ENCODE results near the gene TTC21B.

The TTC21B gene

DNA sequence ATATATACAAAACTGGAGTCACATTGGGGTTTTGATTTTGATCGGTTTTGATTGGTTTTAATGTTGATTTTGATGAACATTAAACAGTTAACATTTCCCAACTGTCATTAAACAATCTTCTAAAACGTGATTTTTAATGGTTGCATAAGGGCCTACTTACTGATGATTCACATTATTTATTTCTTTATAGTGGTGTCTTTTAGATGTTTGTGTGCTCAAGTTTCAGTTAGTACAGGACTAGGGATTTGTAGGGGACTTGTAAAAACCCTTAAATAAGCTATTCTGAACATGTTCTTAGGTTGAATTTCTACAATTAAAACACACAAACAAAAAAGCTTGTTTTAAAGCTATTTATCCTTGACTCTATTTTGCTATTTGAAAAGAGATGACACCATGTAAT is 61.6 kb downstream of the TTC21B start:
- H3K4me3 ChIP-seq (ENCODE audit: severe bottlenecking): no peak overlapping the region
- no peak overlapping the region for H3K27ac ChIP-seq (ENCODE audit: poor library complexity, severe bottlenecking)
- H3K4me1 ChIP-seq (ENCODE audit: insufficient read depth, poor library complexity, severe bottlenecking): no peaks in the 10 kb centered on the region
- no peaks in the 10 kb centered on the region for H3K27me3 ChIP-seq (ENCODE audit: insufficient read depth, poor library complexity, severe bottlenecking)
- ATAC-seq (ENCODE audit: low read depth) (no peak), DNase-seq (ENCODE audit: low spot score) (no peak)
- H3K36me3 ChIP-seq (ENCODE audit: low read depth): peaks cover 43% of the 10 kb centered on the region
- H3K9me3 ChIP-seq (ENCODE audit: severe bottlenecking): no peaks in the 10 kb centered on the region
- TF ChIP-seq, protein P1, sequence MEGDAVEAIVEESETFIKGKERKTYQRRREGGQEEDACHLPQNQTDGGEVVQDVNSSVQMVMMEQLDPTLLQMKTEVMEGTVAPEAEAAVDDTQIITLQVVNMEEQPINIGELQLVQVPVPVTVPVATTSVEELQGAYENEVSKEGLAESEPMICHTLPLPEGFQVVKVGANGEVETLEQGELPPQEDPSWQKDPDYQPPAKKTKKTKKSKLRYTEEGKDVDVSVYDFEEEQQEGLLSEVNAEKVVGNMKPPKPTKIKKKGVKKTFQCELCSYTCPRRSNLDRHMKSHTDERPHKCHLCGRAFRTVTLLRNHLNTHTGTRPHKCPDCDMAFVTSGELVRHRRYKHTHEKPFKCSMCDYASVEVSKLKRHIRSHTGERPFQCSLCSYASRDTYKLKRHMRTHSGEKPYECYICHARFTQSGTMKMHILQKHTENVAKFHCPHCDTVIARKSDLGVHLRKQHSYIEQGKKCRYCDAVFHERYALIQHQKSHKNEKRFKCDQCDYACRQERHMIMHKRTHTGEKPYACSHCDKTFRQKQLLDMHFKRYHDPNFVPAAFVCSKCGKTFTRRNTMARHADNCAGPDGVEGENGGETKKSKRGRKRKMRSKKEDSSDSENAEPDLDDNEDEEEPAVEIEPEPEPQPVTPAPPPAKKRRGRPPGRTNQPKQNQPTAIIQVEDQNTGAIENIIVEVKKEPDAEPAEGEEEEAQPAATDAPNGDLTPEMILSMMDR (IDR thresholded peaks at IDR 0.05; ENCODE audit: poor library complexity, severe bottlenecking): no peak

DNA sequence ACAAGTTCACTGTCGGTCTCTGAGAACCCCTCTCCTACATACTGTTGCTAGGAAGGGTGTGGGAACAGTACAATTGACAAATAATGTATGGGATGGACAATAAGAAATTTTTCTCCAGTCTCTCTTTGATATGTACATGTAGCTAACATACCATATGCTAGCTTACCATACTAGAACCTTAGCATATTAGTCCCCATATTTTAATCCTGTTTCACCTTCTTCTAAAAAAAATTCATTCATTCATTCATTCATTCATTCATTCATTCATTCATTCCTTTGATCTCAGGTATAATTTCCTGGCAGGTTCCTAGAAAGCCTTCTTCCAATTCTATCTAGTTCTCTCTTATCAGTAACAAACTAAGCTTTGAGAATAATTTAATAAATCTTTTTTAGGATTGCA is 62.2 kb downstream of the TTC21B start:
- H3K27ac ChIP-seq (ENCODE audit: poor library complexity, severe bottlenecking): no peak overlapping the region
- DNase-seq (ENCODE audit: low spot score) (no peak), ATAC-seq (ENCODE audit: low read depth) (no peak)
- no peaks in the 10 kb centered on the region for H3K27me3 ChIP-seq (ENCODE audit: insufficient read depth, poor library complexity, severe bottlenecking)
- peaks cover 40% of the 10 kb centered on the region for H3K36me3 ChIP-seq (ENCODE audit: low read depth)
- H3K9me3 ChIP-seq (ENCODE audit: severe bottlenecking): no peaks in the 10 kb centered on the region
- TF ChIP-seq, protein P1 (IDR thresholded peaks at IDR 0.05; ENCODE audit: poor library complexity, severe bottlenecking): no peak
- no peak overlapping the region for H3K4me3 ChIP-seq (ENCODE audit: severe bottlenecking)
- no peaks in the 10 kb centered on the region for H3K4me1 ChIP-seq (ENCODE audit: insufficient read depth, poor library complexity, severe bottlenecking)

DNA sequence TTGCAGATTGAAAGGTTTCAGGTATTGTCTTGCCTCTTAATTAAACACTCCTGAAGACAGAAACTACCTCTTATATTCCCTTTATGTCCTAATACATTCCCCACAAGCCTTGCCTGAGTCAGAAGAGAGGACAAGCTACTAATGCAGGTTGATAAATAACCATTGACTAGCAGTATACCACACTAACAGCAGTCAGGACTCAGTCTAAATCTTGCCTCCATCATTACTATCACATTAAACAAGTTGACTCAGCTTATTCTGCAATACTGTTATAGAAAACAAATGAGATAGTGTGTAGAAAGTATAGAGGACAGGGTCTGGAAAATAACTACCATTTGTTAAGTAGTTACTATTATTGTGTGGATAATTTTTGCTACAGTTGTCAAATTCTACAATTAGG is 63.8 kb downstream of the TTC21B start:
- ATAC-seq (ENCODE audit: low read depth) (no peak), DNase-seq (ENCODE audit: low spot score) (no peak)
- no peak overlapping the region for H3K4me3 ChIP-seq (ENCODE audit: severe bottlenecking)
- peaks cover 39% of the 10 kb centered on the region for H3K36me3 ChIP-seq (ENCODE audit: low read depth)
- no peaks in the 10 kb centered on the region for H3K27me3 ChIP-seq (ENCODE audit: insufficient read depth, poor library complexity, severe bottlenecking)
- H3K27ac ChIP-seq (ENCODE audit: poor library complexity, severe bottlenecking): no peak overlapping the region
- no peaks in the 10 kb centered on the region for H3K4me1 ChIP-seq (ENCODE audit: insufficient read depth, poor library complexity, severe bottlenecking)
- TF ChIP-seq, protein P1 (IDR thresholded peaks at IDR 0.05; ENCODE audit: poor library complexity, severe bottlenecking): no peak
- no peaks in the 10 kb centered on the region for H3K9me3 ChIP-seq (ENCODE audit: severe bottlenecking)

DNA sequence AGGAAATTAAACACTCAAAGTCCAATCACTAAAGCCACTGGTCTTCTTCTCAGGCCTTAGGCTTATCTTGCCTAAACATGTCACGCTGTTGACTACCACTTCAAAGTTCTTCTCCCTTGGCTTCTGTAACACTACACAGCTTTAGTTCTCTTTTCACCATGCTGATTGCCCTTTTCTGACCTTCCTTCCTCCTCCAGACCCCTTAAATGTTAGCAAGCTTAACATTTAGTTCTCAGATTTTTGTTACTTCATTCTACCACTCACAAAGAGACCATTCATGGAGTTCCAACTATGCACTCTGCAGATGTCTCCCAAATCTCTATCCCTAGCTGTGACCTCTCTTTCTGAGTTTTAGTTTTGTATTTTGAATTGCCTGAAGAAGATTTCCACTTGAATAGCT is 64.4 kb downstream of the TTC21B start:
- Histone ChIP-seq H3K36me3 (ENCODE audit: low read depth) (peaks cover 33% of the 10 kb centered on the region), H3K27ac (ENCODE audit: poor library complexity, severe bottlenecking) (no peak overlapping the region), H3K27me3 (ENCODE audit: insufficient read depth, poor library complexity, severe bottlenecking) (no peaks in the 10 kb centered on the region), H3K4me3 (ENCODE audit: severe bottlenecking) (no peak overlapping the region), H3K9me3 (ENCODE audit: severe bottlenecking) (no peaks in the 10 kb centered on the region), H3K4me1 (ENCODE audit: insufficient read depth, poor library complexity, severe bottlenecking) (no peaks in the 10 kb centered on the region)
- DNase-seq (ENCODE audit: low spot score) (no peak), ATAC-seq (ENCODE audit: low read depth) (no peak)
- TF ChIP-seq, protein P1 (IDR thresholded peaks at IDR 0.05; ENCODE audit: poor library complexity, severe bottlenecking): no peak

DNA sequence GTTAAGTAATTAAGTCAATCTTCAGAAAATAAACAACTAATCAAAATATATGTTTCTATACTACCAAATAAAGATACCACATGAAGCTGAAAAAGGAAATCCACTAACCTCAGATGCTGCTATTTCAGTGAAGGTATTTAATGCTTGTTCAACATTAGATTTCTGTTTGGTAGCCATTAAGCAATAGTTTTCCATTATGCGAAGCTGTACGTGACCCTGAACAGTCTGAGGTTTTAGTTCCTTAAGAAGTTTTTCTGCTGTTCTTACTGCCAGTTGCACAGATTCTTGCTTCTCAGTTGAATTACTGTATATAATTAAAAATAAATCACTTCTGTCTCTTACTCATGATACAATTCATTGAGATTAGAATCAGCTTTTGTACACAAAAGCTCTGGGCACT is 65.4 kb downstream of the TTC21B start:
- ATAC-seq (ENCODE audit: low read depth): no peak
- Histone ChIP-seq H3K27me3 (ENCODE audit: insufficient read depth, poor library complexity, severe bottlenecking) (no peaks in the 10 kb centered on the region), H3K36me3 (ENCODE audit: low read depth) (peaks cover 39% of the 10 kb centered on the region), H3K9me3 (ENCODE audit: severe bottlenecking) (no peaks in the 10 kb centered on the region), H3K27ac (ENCODE audit: poor library complexity, severe bottlenecking) (no peak overlapping the region), H3K4me1 (ENCODE audit: insufficient read depth, poor library complexity, severe bottlenecking) (no peaks in the 10 kb centered on the region), H3K4me3 (ENCODE audit: severe bottlenecking) (no peak overlapping the region)
- no peak for DNase-seq (ENCODE audit: low spot score)
- TF ChIP-seq, protein P1 (IDR thresholded peaks at IDR 0.05; ENCODE audit: poor library complexity, severe bottlenecking): no peak

Data from RWPE2 (cell line).